K562 (cell line): ENCODE measurements around the gene DTX1. TPM values are rescaled to one million over a fixed set of nuclear protein-coding genes. Genes with fewer than 3 reads are reported as not detected.

Source experiments
- ATAC-seq: fragments of 200-7000 bp; cut with Tn5 transposase; 3 replicates; pipeline ENCODE4 v1.9.1; 2020; ENCODE audit warnings: moderate library complexity
- BruUV-seq: library from RNA; stranded (reverse); fragments of 400-500 nt; replicated peaks from 2 replicates; lab custom pipeline; 2021; lab: Mats Ljungman, UMichigan
- CTCF ChIA-PET: fragments of 300-600 bp; formaldehyde crosslinking; extraction: SDS; loops from one replicate; lab custom pipeline; 2021; ENCODE audit warnings: low intra/inter-chr PET ratio; lab: Yijun Ruan, JAX
- POLR2A ChIA-PET: fragments of 300-600, 350-650 bp; sonication (Branson Sonifier 250); formaldehyde crosslinking; extraction: SDS; loops from one replicate; lab custom pipeline; 2021; ENCODE audit warnings: antibody characterized with exemption, inconsistent platforms; lab: Yijun Ruan, JAX
- DNase-seq, 4 experiments: peaks; one replicate each; pipeline versions ENCODE4 v3.0.0 to v3.0.0-alpha.2; 2011 to 2018; ENCODE audit warnings: low spot score in 3 of 4, mixed read lengths in 3 of 4; ENCODE audit errors: extremely low read depth in 1 of 4
- FAIRE-seq: peaks from 2 replicates; lab custom pipeline; 2011; peaks lifted over from hg19 to GRCh38; lab: Jason Lieb, UNC
- H2AFZ ChIP-seq: 2 replicates; pipeline ENCODE4 v1.6.0; 2011; ENCODE audit warnings: low read depth, low read length, control low read depth, inconsistent platforms
- H3K27ac ChIP-seq: fragments of 200-600 bp; 3 replicates; pipeline ENCODE4 v1.8.0; 2011; ENCODE audit warnings: low read depth, mild to moderate bottlenecking, control low read depth, inconsistent platforms, low read length, moderate library complexity, mixed read lengths; ENCODE audit errors: extremely low read depth
- H3K27me3 ChIP-seq, 2 experiments: fragments of 300-600 bp in 1 of 2; 2 replicates in 1 of 2; 3 replicates in 1 of 2; pipeline versions ENCODE4 v1.6.0 to v1.8.0; 2011; ENCODE audit warnings: inconsistent platforms in 2 of 2, low read length in 2 of 2, mild to moderate bottlenecking in 1 of 2, mixed read lengths in 1 of 2, moderate library complexity in 1 of 2; ENCODE audit not compliant: control insufficient read depth in 2 of 2, insufficient read depth in 2 of 2
- H3K36me3 ChIP-seq: fragments of 300-600 bp; 3 replicates; pipeline ENCODE4 v1.8.0; 2011; ENCODE audit warnings: mild to moderate bottlenecking, low read length, inconsistent platforms; ENCODE audit not compliant: control insufficient read depth, insufficient read depth
- H3K4me1 ChIP-seq, 2 experiments: fragments of 200-600 bp in 1 of 2; replicated peaks in 1 of 2; 2 replicates in 1 of 2; 3 replicates in 1 of 2; pipeline versions ENCODE4 v1.5.1 to v1.8.0; 2011; ENCODE audit warnings: inconsistent platforms in 2 of 2, low read length in 2 of 2, mild to moderate bottlenecking in 1 of 2, mixed read lengths in 1 of 2, moderate library complexity in 1 of 2; ENCODE audit not compliant: control insufficient read depth in 2 of 2, insufficient read depth in 2 of 2
- H3K4me2 ChIP-seq: 2 replicates; pipeline ENCODE4 v1.6.1; 2011; ENCODE audit warnings: low read length, control low read depth, inconsistent platforms, mixed read lengths; ENCODE audit not compliant: insufficient read depth
- H3K4me3 ChIP-seq: fragments of 200-600 bp; sonication (generic), shearing (Covaris generic); 2 replicates; pipeline ENCODE4 v1.5.1; 2016; ENCODE audit warnings: control low read depth, inconsistent platforms
- H3K79me2 ChIP-seq: fragments of 200-600 bp; 3 replicates; pipeline ENCODE4 v1.8.0; 2011; ENCODE audit warnings: low read length, inconsistent platforms; ENCODE audit not compliant: control insufficient read depth, insufficient read depth
- H3K9ac ChIP-seq, 2 experiments: 2 replicates each; pipeline versions ENCODE4 v1.6.0 to v1.6.1; 2011; ENCODE audit warnings: low read depth in 2 of 2, low read length in 2 of 2, control low read depth in 1 of 2, inconsistent platforms in 1 of 2, mild to moderate bottlenecking in 1 of 2, mixed read lengths in 1 of 2; ENCODE audit not compliant: insufficient read depth in 1 of 2
- H3K9me1 ChIP-seq: one replicate; pipeline ENCODE4 v1.6.0; 2011; ENCODE audit warnings: inconsistent platforms, mild to moderate bottlenecking, low read length, moderate library complexity; ENCODE audit not compliant: control insufficient read depth, insufficient read depth
- H3K9me3 ChIP-seq: replicated peaks from 2 replicates; pipeline ENCODE4 v1.5.1; 2011; ENCODE audit warnings: low read depth, low read length, inconsistent platforms; ENCODE audit not compliant: control insufficient read depth, insufficient read depth
- H4K20me1 ChIP-seq: replicated peaks from 2 replicates; pipeline ENCODE4 v1.6.1; 2011; ENCODE audit warnings: low read length, inconsistent platforms, mixed read lengths; ENCODE audit not compliant: control insufficient read depth, insufficient read depth
- CBX2 ChIP-seq: fragments of 200-600 bp; sonication (generic); IDR thresholded peaks from one replicate; pipeline ENCODE4 v1.6.1; 2012; ENCODE audit warnings: mild to moderate bottlenecking, low read length, inconsistent platforms; ENCODE audit not compliant: insufficient read depth, poor library complexity, severe bottlenecking
- CREB3L1 ChIP-seq: fragments of 450-650 bp; IDR thresholded peaks from 2 replicates; pipeline ENCODE4 v1.6.1; 2014; ENCODE audit warnings: low read depth, mild to moderate bottlenecking, moderate library complexity, borderline replicate concordance
- E2F1 ChIP-seq: sonication (generic); formaldehyde crosslinking; IDR thresholded peaks from 2 replicates; pipeline ENCODE4 v1.8.1; 2023; ENCODE audit warnings: mild to moderate bottlenecking, missing genetic modification reagents, moderate library complexity
- JUND ChIP-seq, 2 experiments: IDR thresholded peaks; 2 replicates in 1 of 2; 3 replicates in 1 of 2; pipeline ENCODE4 v1.6.1; 2011; ENCODE audit warnings: borderline replicate concordance in 2 of 2, low read depth in 2 of 2, low read length in 2 of 2, improper control_type of control experiment in 1 of 2, missing biosample characterization in 1 of 2, missing genetic modification characterization in 1 of 2, missing genetic modification reagents in 1 of 2
- SIN3A ChIP-seq, 2 experiments: fragments of 150-350 bp in 1 of 2; IDR thresholded peaks; 2 replicates each; pipeline ENCODE4 v1.6.1; 2011 to 2016; ENCODE audit warnings: borderline replicate concordance in 2 of 2, low read depth in 2 of 2, low read length in 2 of 2, mild to moderate bottlenecking in 2 of 2, moderate library complexity in 2 of 2; ENCODE audit not compliant: control insufficient read depth in 1 of 2
- SMAD1 ChIP-seq: fragments of 150-350 bp; IDR thresholded peaks from 2 replicates; pipeline ENCODE4 v1.6.1; 2014; ENCODE audit warnings: low read length, low read depth; ENCODE audit not compliant: partially characterized antibody
- WGBS: fragments of 100-300 bp; shearing (Covaris generic); methylation state at CpG from one replicate; pipeline ENCODE4 v1.1.6; 2016; ENCODE audit warnings: low coverage, mixed read lengths; ENCODE audit not compliant: insufficient coverage; ENCODE audit errors: missing lambda C conversion rate; 5-methylcytosine and 5-hydroxymethylcytosine counted together
- in situ Hi-C: fragments of 300-500 bp; cut with MboI; formaldehyde crosslinking; loops from 4 replicates; pipeline ENCODE4 v1.15.0; 2018; ENCODE audit warnings: inconsistent platforms, mixed read lengths
- intact Hi-C: fragments of 100-400 bp; cut with micrococcal nuclease; formaldehyde crosslinking; loops from 2 replicates; pipeline ENCODE4 v1.14.2; 2022
- polyA plus RNA-seq, 8 experiments: library from polyadenylated mRNA; depleted of rRNA in 4 of 8; stranded (reverse) in 5 of 8; unstranded in 3 of 8; fragments of >200 nt; fragmentation: Nextera tagmentation in 2 of 8; fragmentation: Illumina TruSeq in 1 of 8; extraction: Ambion mirVana in 2 of 8; extraction: Trizol in 1 of 8; gene quantifications; 2 replicates each; pipeline versions ENCODE4 v1.2.1 to v1.2.3, GENCODE V29; 2011 to 2014; ENCODE audit warnings: inconsistent platforms in 1 of 8, missing spikeins in 1 of 8
- total RNA-seq, 7 experiments: library from RNA; depleted of rRNA in 6 of 7; stranded (reverse); fragments of >200 nt in 6 of 7; fragmentation: Illumina TruSeq in 2 of 7; extraction: Trizol in 2 of 7; gene quantifications; 2 replicates each; pipeline versions ENCODE4 v1.2.1 to v1.2.3, GENCODE V29; 2011 to 2021; ENCODE audit warnings: low replicate concordance in 1 of 7

Gene DTX1
- total and polyA plus RNA-seq, 9 of the 15 experiments (the other 6 are each of a cell fraction or from before 2014, with no cell fraction given), result not detected

GRCh38 chr12:113106361-113106760 lies 49.8 kb downstream of the DTX1 start:
- no peak for FAIRE-seq
- no peak overlapping the region for H3K27ac ChIP-seq
- H3K9me3 ChIP-seq, result no peaks in the 10 kb centered on the region
- TF ChIP-seq E2F1 (CRISPR knock-in tag) (no peak), CBX2 (no peak), JUND (IDR thresholded peaks at IDR 0.05; ENCODE audit: borderline replicate concordance, low read depth, low read length) (no peak), JUND (tag; IDR thresholded peaks at IDR 0.05; ENCODE audit: borderline replicate concordance, low read depth, low read length) (no peak), SMAD1 (no peak), SIN3A (IDR thresholded peaks at IDR 0.05; ENCODE audit: borderline replicate concordance in 2 of 2, control insufficient read depth in 1 of 2, low read depth in 2 of 2, low read length in 2 of 2) (no peak), CREB3L1 (no peak)
- no peak overlapping the region for H2AFZ ChIP-seq
- peaks cover 3 to 40% of the 10 kb centered on the region in 2 experiments; a peak in 4 of 5 replicates for H3K27me3 ChIP-seq
- BruUV-seq, result no TSS peak
- H3K36me3 ChIP-seq, result no peaks in the 10 kb centered on the region
- intact Hi-C loops, result no loop called here
- no peak for DNase-seq
- H4K20me1 ChIP-seq, result peaks cover 4% of the 10 kb centered on the region; the same call in 1 of the 2 replicates
- WGBS, result 7% methylated on average over 1 of the region's 1 CpG
- in situ Hi-C loops, result no loop called here
- no peak for ATAC-seq
- no peaks in the 10 kb centered on the region for H3K9me1 ChIP-seq
- peaks cover 0 to 8% of the 10 kb centered on the region in 2 experiments; a peak in 2 of 5 replicates for H3K4me1 ChIP-seq
- CTCF ChIA-PET, result no interaction called here
- H3K4me3 ChIP-seq, result no peak overlapping the region
- H3K9ac ChIP-seq, result no peak overlapping the region
- no peak overlapping the region for H3K4me2 ChIP-seq
- POLR2A ChIA-PET, result interaction anchor here (0.8 kb wide), 1 partner anchor 13 kb away, joined by 3 read pairs; no protein-coding TSS in a partner anchor
- H3K79me2 ChIP-seq, result no peaks in the 10 kb centered on the region
